ENCODE data around the gene PCDHGB7.
"Not testable (repeated sequence)": the region's sequence is repeated elsewhere in the genome, so short reads cannot be mapped to it uniquely, and the experiment has no call there.

PCDHGB7 gene

GRCh38 chr5:141383345-141383744 lies 34.1 kb upstream of the PCDHGB7 start:
- ATAC-seq, result no peak
- TF ChIP-seq ZFP3 (CRISPR knock-in tag; IDR thresholded peaks at IDR 0.05), result no peak
- no peak for TF ChIP-seq OSR1 (CRISPR knock-in tag; IDR thresholded peaks at IDR 0.05)
- no peak for TF ChIP-seq BACH2 (CRISPR knock-in tag; IDR thresholded peaks at IDR 0.05; ENCODE audit: borderline replicate concordance)
- TF ChIP-seq ZC3H10 (CRISPR knock-in tag; IDR thresholded peaks at IDR 0.05), result no peak
- TF ChIP-seq SNAI2 (CRISPR knock-in tag; IDR thresholded peaks at IDR 0.05), result no peak
- TF ChIP-seq PPARA (CRISPR knock-in tag; IDR thresholded peaks at IDR 0.05; ENCODE audit: borderline replicate concordance), result no peak
- TF ChIP-seq ARNTL (CRISPR knock-in tag; IDR thresholded peaks at IDR 0.05; ENCODE audit: borderline replicate concordance, low read depth), result no peak

- TF ChIP-seq CSDC2 (CRISPR knock-in tag; IDR thresholded peaks at IDR 0.05), result no peak
- TF ChIP-seq GLIS3 (CRISPR knock-in tag; IDR thresholded peaks at IDR 0.05), result no peak
- TF ChIP-seq ARNTL (CRISPR knock-in tag; IDR thresholded peaks at IDR 0.05; ENCODE audit: borderline replicate concordance, low read depth), result no peak
- TF ChIP-seq PPARA (CRISPR knock-in tag; IDR thresholded peaks at IDR 0.05; ENCODE audit: borderline replicate concordance), result no peak
- no peak for TF ChIP-seq ISL1 (CRISPR knock-in tag; IDR thresholded peaks at IDR 0.05)
- TF ChIP-seq ZNF565 (CRISPR knock-in tag; conservative IDR thresholded peaks at IDR 0.05; ENCODE audit: low read depth), result no peak
- TF ChIP-seq RARB (CRISPR knock-in tag; IDR thresholded peaks at IDR 0.05), result no peak
- TF ChIP-seq CSRNP3 (CRISPR knock-in tag; IDR thresholded peaks at IDR 0.05), result no peak
- TF ChIP-seq CREB5 (CRISPR knock-in tag; IDR thresholded peaks at IDR 0.05; ENCODE audit: low read depth), result no peak
- TF ChIP-seq ZC3H10 (CRISPR knock-in tag; IDR thresholded peaks at IDR 0.05), result no peak
- no peak for TF ChIP-seq SNAI2 (CRISPR knock-in tag; IDR thresholded peaks at IDR 0.05)
- TF ChIP-seq BACH2 (CRISPR knock-in tag; IDR thresholded peaks at IDR 0.05; ENCODE audit: borderline replicate concordance), result no peak
- TF ChIP-seq TOX (CRISPR knock-in tag; IDR thresholded peaks at IDR 0.05; ENCODE audit: borderline replicate concordance), result no peak
- no peak for TF ChIP-seq POU6F1 (CRISPR knock-in tag; IDR thresholded peaks at IDR 0.05; ENCODE audit: borderline replicate concordance, low read depth)
- no peak for TF ChIP-seq ZNF8 (CRISPR knock-in tag; IDR thresholded peaks at IDR 0.05)
- no peak for TF ChIP-seq PATZ1 (CRISPR knock-in tag; IDR thresholded peaks at IDR 0.05; ENCODE audit: borderline replicate concordance)
- TF ChIP-seq TSHZ2 (CRISPR knock-in tag; IDR thresholded peaks at IDR 0.05), result no peak
- TF ChIP-seq ZNF70 (CRISPR knock-in tag; IDR thresholded peaks at IDR 0.05), result no peak
- no peak for TF ChIP-seq TCF4 (CRISPR knock-in tag; IDR thresholded peaks at IDR 0.05; ENCODE audit: borderline replicate concordance)
- no peak for TF ChIP-seq OSR1 (CRISPR knock-in tag; IDR thresholded peaks at IDR 0.05)
- no peak for ATAC-seq
Measured at GRCh38 chr5:141384471-141385267, 32.8 kb upstream of the PCDHGB7 start.

GRCh38 chr5:141387557-141388311 lies 29.7 kb upstream of the PCDHGB7 start, which contains the start of gene PCDHGB4:
TSS of gene PCDHGB4 (plus strand) at chr5:141387698. CDS start at chr5:141387885, 187 bp downstream.
- not testable (repeated sequence) for ATAC-seq
